Measurements from ENCODE around the gene SSR4. TPM values are rescaled to one million over a fixed set of nuclear protein-coding genes. Genes with fewer than 3 reads are reported as not detected.

SSR4 gene
- total and polyA plus RNA-seq, 2 of the 8 experiments (the other 6 are each of a cell fraction or from before 2014, with no cell fraction given): 168 to 642 TPM

GRCh38 chrX:153776611-153777045, 17.8 kb upstream of the SSR4 start:
- Histone ChIP-seq H3K14ac (ENCODE audit: insufficient read length) (no peak overlapping the region), H3K18ac (ENCODE audit: extremely low read depth, low read length) (no peak overlapping the region), H3K4me3 (ENCODE audit: extremely low read depth in 1 of 4, insufficient read depth in 2 of 4, low read depth in 3 of 4, low read length in 4 of 4) (no peak overlapping the region), H4K20me1 (replicated peaks in 1 of 2; ENCODE audit: control insufficient read depth in 1 of 2, insufficient read depth in 2 of 2, low read length in 2 of 2) (no peaks in the 10 kb centered on the region), H2BK12ac (ENCODE audit: low read depth, low read length) (no peak overlapping the region), H3K9ac (replicated peaks in 1 of 4; ENCODE audit: extremely low read depth in 1 of 4, low read depth in 3 of 4, low read length in 3 of 4) (no peak overlapping the region), H2BK120ac (replicated peaks; ENCODE audit: low read depth, low read length) (no peak overlapping the region), H2AFZ (ENCODE audit: low read length) (no peak overlapping the region), H3K36me3 (ENCODE audit: control insufficient read depth in 2 of 4, insufficient read depth in 4 of 4, low read length in 3 of 4) (no peaks in the 10 kb centered on the region), H4K8ac (ENCODE audit: extremely low read depth, insufficient read depth, low read length) (no peak overlapping the region), H3K4ac (replicated peaks; ENCODE audit: insufficient read length, low read depth, low read length) (no peak overlapping the region), H3K9me3 (ENCODE audit: insufficient read depth in 2 of 2, low read depth in 1 of 2, low read length in 1 of 2) (no peaks in the 10 kb centered on the region), H3K79me2 (ENCODE audit: control insufficient read depth in 1 of 2, insufficient read depth in 2 of 2, low read length in 2 of 2) (no peaks in the 10 kb centered on the region), H3K79me1 (ENCODE audit: low read depth, low read length) (no peaks in the 10 kb centered on the region), H2BK20ac (ENCODE audit: low read length) (no peak overlapping the region), H2BK15ac (ENCODE audit: low read length) (no peak overlapping the region), H2BK5ac (ENCODE audit: low read depth, low read length) (no peak overlapping the region), H4K5ac (ENCODE audit: insufficient read length, low read depth, low read length) (no peak overlapping the region), H3K23me2 (ENCODE audit: low read depth, low read length) (no peaks in the 10 kb centered on the region), H3K27ac (ENCODE audit: low read depth, low read length) (no peak overlapping the region), H3K4me2 (ENCODE audit: insufficient read depth in 1 of 2, low read depth in 2 of 2, low read length in 2 of 2) (no peak overlapping the region), H4K91ac (replicated peaks; ENCODE audit: insufficient read length, low read length) (no peak overlapping the region), H3K27me3 (replicated peaks in 1 of 4; ENCODE audit: control insufficient read depth in 3 of 4, extremely low read depth in 1 of 4, insufficient read depth in 3 of 4, low read length in 3 of 4) (no peaks in the 10 kb centered on the region), H3K23ac (ENCODE audit: insufficient read length) (no peak overlapping the region), H2AK5ac (ENCODE audit: low read depth, low read length) (no peak overlapping the region), H3K56ac (replicated peaks; ENCODE audit: insufficient read length, low read depth, low read length) (no peak overlapping the region), H3K4me1 (replicated peaks in 1 of 4; ENCODE audit: control insufficient read depth in 3 of 4, insufficient read depth in 4 of 4, low read length in 3 of 4) (no peaks in the 10 kb centered on the region)
- no peak for FAIRE-seq
- no CpG with 5 or more reads among the region's 22 CpGs for WGBS, 2 experiments (ENCODE audit: extremely low coverage in 1 of 2, insufficient coverage in 1 of 2, insufficient read length in 1 of 2, insufficient replicate concordance in 2 of 2, low coverage in 1 of 2, low lambda C conversion rate in 2 of 2, missing lambda C conversion rate in 1 of 2)
- CTCF ChIA-PET (ENCODE audit: partially characterized antibody): no interaction called here
- POLR2A ChIA-PET (ENCODE audit: partially characterized antibody): no interaction called here
- DNase-seq (ENCODE audit: low read depth in 1 of 2, low spot score in 2 of 2): no peak
- no peak for TF ChIP-seq CHD2 (IDR thresholded peaks at IDR 0.05; ENCODE audit: low read length)
- TF ChIP-seq, protein P1, sequence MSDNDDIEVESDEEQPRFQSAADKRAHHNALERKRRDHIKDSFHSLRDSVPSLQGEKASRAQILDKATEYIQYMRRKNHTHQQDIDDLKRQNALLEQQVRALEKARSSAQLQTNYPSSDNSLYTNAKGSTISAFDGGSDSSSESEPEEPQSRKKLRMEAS (IDR thresholded peaks at IDR 0.05): no peak

Measured in H1 (cell line).